B cell (primary cell): Measurements from ENCODE around the gene CYP4A11. TPM values are rescaled to one million over a fixed set of nuclear protein-coding genes. Genes with fewer than 3 reads are reported as not detected.

Experiments used
- ATAC-seq: fragments of 200-7000 bp; cut with Tn5 transposase; one replicate; pipeline ENCODE4 v1.10.0; 2021; ENCODE audit warnings: low read depth, mild to moderate bottlenecking, moderate number of reproducible peaks, moderate library complexity
- CTCF ChIA-PET: fragments of 350-600 bp; sonication (Branson Sonifier 250); formaldehyde crosslinking; loops from one replicate; lab custom pipeline; 2021; ENCODE audit warnings: antibody characterized with exemption, inconsistent platforms; lab: Charles Lee
- POLR2A ChIA-PET: fragments of 350-600 bp; sonication (Branson Sonifier 250); formaldehyde crosslinking; loops from one replicate; lab custom pipeline; 2021; ENCODE audit warnings: antibody characterized with exemption; lab: Charles Lee
- DNase-seq: peaks from one replicate; pipeline ENCODE4 v3.0.0; 2013
- H2AFZ ChIP-seq: 2 replicates; pipeline ENCODE4 v1.6.1; 2012; ENCODE audit warnings: mild to moderate bottlenecking, low read depth, low read length; ENCODE audit not compliant: insufficient read depth, poor library complexity, severe bottlenecking
- H3K27ac ChIP-seq, 2 donors: 1 replicate in 1 of 2; 2 replicates in 1 of 2; pipeline ENCODE4 v1.5.1; 2012 to 2013; ENCODE audit warnings: low read length in 2 of 2, mild to moderate bottlenecking in 2 of 2, moderate library complexity in 1 of 2
- H3K27me3 ChIP-seq, 4 experiments: fragments of 200-600 bp in 1 of 4; sonication (generic) in 1 of 4; replicated peaks in 1 of 4; 1 replicate in 2 of 4; 2 replicates in 2 of 4; pipeline versions ENCODE4 v1.6.1 to v1.7.0; 2013 to 2016; ENCODE audit warnings: low read length in 3 of 4, mild to moderate bottlenecking in 2 of 4, mixed read lengths in 1 of 4, moderate library complexity in 1 of 4; ENCODE audit not compliant: insufficient read depth in 4 of 4, control insufficient read depth in 3 of 4; ENCODE audit errors: control extremely low read depth in 1 of 4
- H3K36me3 ChIP-seq, 2 experiments: replicated peaks in 1 of 2; 1 replicate in 1 of 2; 2 replicates in 1 of 2; pipeline versions ENCODE4 v1.6.1 to v1.7.1; 2013; ENCODE audit warnings: low read length in 1 of 2; ENCODE audit not compliant: insufficient read depth in 2 of 2, control insufficient read depth in 1 of 2; ENCODE audit errors: control extremely low read depth in 1 of 2, extremely low read depth in 1 of 2
- H3K4me1 ChIP-seq, 2 donors: fragments of 200-600 bp in 1 of 2; sonication (generic) in 1 of 2; 1 replicate in 1 of 2; 2 replicates in 1 of 2; pipeline versions ENCODE4 v1.5.1 to v1.6.1; 2013 to 2017; ENCODE audit warnings: low read length in 2 of 2; ENCODE audit not compliant: control insufficient read depth in 2 of 2, insufficient read depth in 2 of 2
- H3K4me2 ChIP-seq: replicated peaks from 2 replicates; pipeline ENCODE3; 2012; ENCODE audit warnings: mild to moderate bottlenecking, low read depth, low read length; ENCODE audit not compliant: poor library complexity, severe bottlenecking
- H3K4me3 ChIP-seq, 5 experiments: fragments of 200-600 bp in 1 of 5; sonication (generic) in 1 of 5; 1 replicate in 3 of 5; 2 replicates in 2 of 5; pipeline versions ENCODE4 v1.5.1 to v1.7.0; 2011 to 2016; ENCODE audit warnings: low read length in 4 of 5, mild to moderate bottlenecking in 4 of 5, low read depth in 2 of 5, control low read depth in 1 of 5, moderate library complexity in 1 of 5; ENCODE audit not compliant: insufficient read depth in 1 of 5; ENCODE audit errors: control extremely low read depth in 1 of 5, extremely low read depth in 1 of 5
- H3K79me2 ChIP-seq: fragments of 200-600 bp; sonication (generic); one replicate; pipeline ENCODE4 v1.6.0; 2016; ENCODE audit warnings: low read length; ENCODE audit not compliant: control insufficient read depth, insufficient read depth
- H3K9ac ChIP-seq: fragments of 200-600 bp; sonication (generic); 2 replicates; pipeline ENCODE4 v1.6.1; 2017; ENCODE audit warnings: mild to moderate bottlenecking, low read length, moderate library complexity
- H3K9me3 ChIP-seq, 3 donors: one replicate each; pipeline versions ENCODE4 v1.6.1 to v1.7.1; 2013; ENCODE audit warnings: low read length in 2 of 3; ENCODE audit not compliant: control insufficient read depth in 2 of 3, insufficient read depth in 1 of 3; ENCODE audit errors: control extremely low read depth in 1 of 3
- H4K20me1 ChIP-seq: 2 replicates; pipeline ENCODE4 v1.6.0; 2012; ENCODE audit warnings: mild to moderate bottlenecking, low read length; ENCODE audit not compliant: insufficient read depth, control insufficient read depth, poor library complexity, severe bottlenecking
- H3K27ac Mint-ChIP-seq: one replicate; pipeline ENCODE4 v1.8.0; 2021; ENCODE audit warnings: mixed read lengths
- H3K27me3 Mint-ChIP-seq: one replicate; pipeline ENCODE4 v1.8.0; 2021; ENCODE audit warnings: mixed read lengths
- H3K4me1 Mint-ChIP-seq: one replicate; pipeline ENCODE4 v1.8.0; 2021; ENCODE audit warnings: mixed read lengths
- H3K4me3 Mint-ChIP-seq: one replicate; pipeline ENCODE4 v1.8.0; 2021; ENCODE audit warnings: mixed read lengths
- H3K9me3 Mint-ChIP-seq: one replicate; pipeline ENCODE4 v1.8.0; 2022; ENCODE audit warnings: mixed read lengths; ENCODE audit not compliant: insufficient read depth
- EZH2 ChIP-seq: IDR thresholded peaks from 2 replicates; pipeline ENCODE4 v1.6.1; 2012; ENCODE audit warnings: borderline replicate concordance, low read depth, mild to moderate bottlenecking, moderate library complexity, low read length; ENCODE audit not compliant: insufficient read depth, poor library complexity, severe bottlenecking
- WGBS: methylation state at CpG from one replicate; pipeline ENCODE4 v1.1.5; 2013; ENCODE audit warnings: missing lambda C conversion rate; ENCODE audit not compliant: insufficient coverage; 5-methylcytosine and 5-hydroxymethylcytosine counted together
- intact Hi-C: fragments of 100-400 bp; cut with micrococcal nuclease; formaldehyde crosslinking; loops from one replicate; pipeline ENCODE4 v1.10.0; 2022
- polyA plus RNA-seq: library from polyadenylated mRNA; depleted of rRNA; stranded (reverse); fragments of >200 nt; gene quantifications from 2 replicates; pipeline ENCODE4 v1.2.3, GENCODE V29; 2012
- total RNA-seq, 2 donors: library from RNA; stranded (reverse); fragments of 120-200 nt in 1 of 2; gene quantifications; 1 replicate in 1 of 2; 2 replicates in 1 of 2; pipeline versions ENCODE4 v1.2.3 to v1.2.4, GENCODE V29; 2013 to 2022
- TF ChIP-seq, protein P1 (sequence below): fragments of 200-600 bp; IDR thresholded peaks from one replicate; pipeline ENCODE4 v1.8.0; 2022; ENCODE audit warnings: antibody characterized with exemption, mild to moderate bottlenecking

Gene CYP4A11
- total and polyA plus RNA-seq, 2 donors (not counting 1 experiment from before 2014, with no cell fraction given), result not detected

DNA sequence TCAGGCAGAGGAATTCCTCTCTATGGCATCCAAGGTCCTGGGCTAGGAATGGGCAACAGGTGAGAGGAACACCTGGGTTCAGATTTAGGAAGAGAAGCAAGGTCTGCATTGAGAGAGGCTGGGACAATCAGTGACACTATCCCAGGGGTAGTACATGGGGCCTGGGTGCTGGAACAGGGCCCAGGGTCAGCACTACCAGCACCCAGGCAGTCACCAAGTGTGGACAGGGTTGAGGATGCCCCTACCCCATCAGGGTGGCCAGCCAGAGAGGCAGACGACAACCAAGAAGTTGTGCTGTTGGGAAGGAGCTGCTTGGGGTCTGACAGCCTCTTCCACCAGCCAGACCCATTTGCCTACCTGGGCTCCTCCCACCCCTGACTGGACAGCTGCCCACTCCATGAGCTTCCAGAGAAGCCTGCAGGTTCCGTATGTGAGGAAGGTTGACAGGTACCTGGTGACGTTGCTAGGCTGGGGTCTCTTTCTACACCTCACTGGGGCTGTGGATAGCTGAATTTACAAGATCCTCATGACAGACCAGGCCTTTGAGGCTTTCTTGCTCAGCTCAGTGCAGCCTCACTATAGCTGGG, 13.9 kb downstream of the CYP4A11 start:
- peaks cover 15% of the 10 kb centered on the region for H3K27me3 Mint-ChIP-seq
- Histone ChIP-seq H3K9ac (no peak overlapping the region), H3K27me3 (no peaks in the 10 kb centered on the region), H2AFZ (no peak overlapping the region), H3K4me1 (no peaks in the 10 kb centered on the region), H4K20me1 (no peaks in the 10 kb centered on the region), H3K4me2 (no peak overlapping the region), H3K4me3 (no peak overlapping the region), H3K9me3 (peaks cover 0 to 3% (median 0%) of the 10 kb centered on the region in 3 donors), H3K27ac (no peak overlapping the region), H3K36me3 (no peaks in the 10 kb centered on the region), H3K79me2 (no peaks in the 10 kb centered on the region)
- H3K9me3 Mint-ChIP-seq, result no peaks in the 10 kb centered on the region
- ChIA-PET CTCF (no interaction called here), POLR2A (no interaction called here)
- DNase-seq (no peak), ATAC-seq (no peak)
- 100% methylated on average over 3 of the region's 3 CpGs for WGBS
- intact Hi-C loops, result no loop called here
- H3K4me1 Mint-ChIP-seq, result no peaks in the 10 kb centered on the region
- H3K27ac Mint-ChIP-seq, result no peak overlapping the region
- H3K4me3 Mint-ChIP-seq, result no peak overlapping the region
- TF ChIP-seq EZH2, result no peak
- TF ChIP-seq, protein P1, sequence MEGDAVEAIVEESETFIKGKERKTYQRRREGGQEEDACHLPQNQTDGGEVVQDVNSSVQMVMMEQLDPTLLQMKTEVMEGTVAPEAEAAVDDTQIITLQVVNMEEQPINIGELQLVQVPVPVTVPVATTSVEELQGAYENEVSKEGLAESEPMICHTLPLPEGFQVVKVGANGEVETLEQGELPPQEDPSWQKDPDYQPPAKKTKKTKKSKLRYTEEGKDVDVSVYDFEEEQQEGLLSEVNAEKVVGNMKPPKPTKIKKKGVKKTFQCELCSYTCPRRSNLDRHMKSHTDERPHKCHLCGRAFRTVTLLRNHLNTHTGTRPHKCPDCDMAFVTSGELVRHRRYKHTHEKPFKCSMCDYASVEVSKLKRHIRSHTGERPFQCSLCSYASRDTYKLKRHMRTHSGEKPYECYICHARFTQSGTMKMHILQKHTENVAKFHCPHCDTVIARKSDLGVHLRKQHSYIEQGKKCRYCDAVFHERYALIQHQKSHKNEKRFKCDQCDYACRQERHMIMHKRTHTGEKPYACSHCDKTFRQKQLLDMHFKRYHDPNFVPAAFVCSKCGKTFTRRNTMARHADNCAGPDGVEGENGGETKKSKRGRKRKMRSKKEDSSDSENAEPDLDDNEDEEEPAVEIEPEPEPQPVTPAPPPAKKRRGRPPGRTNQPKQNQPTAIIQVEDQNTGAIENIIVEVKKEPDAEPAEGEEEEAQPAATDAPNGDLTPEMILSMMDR, result no peak

DNA sequence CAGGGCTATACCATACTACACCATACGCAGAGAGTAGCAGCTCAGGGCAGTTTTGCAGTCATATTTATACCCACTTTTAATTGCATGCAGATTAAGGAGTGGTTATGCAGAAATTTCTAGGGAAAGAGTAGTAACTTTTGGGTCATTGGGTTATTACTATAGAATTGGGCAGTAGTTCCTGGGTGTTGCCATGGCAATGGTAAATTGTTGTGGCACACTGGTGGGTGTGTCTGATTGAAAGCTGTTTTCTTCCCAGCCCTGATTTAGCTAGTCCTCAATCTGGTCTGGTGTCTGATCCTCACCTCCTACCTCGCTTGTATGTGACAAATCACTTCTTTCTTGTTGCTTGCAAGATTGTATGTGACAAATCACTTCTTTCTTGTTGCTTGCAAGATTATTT, 30.5 kb downstream of the CYP4A11 start:
- no peak overlapping the region for H3K27ac Mint-ChIP-seq
- H3K4me2 ChIP-seq, result no peak overlapping the region
- H3K79me2 ChIP-seq, result no peaks in the 10 kb centered on the region
- H3K36me3 ChIP-seq, result no peaks in the 10 kb centered on the region
- H3K27ac ChIP-seq, result no peak overlapping the region
- intact Hi-C loops, result no loop called here
- no peaks in the 10 kb centered on the region for H4K20me1 ChIP-seq
- ChIA-PET POLR2A (no interaction called here), CTCF (no interaction called here)
- H3K4me1 ChIP-seq, result no peaks in the 10 kb centered on the region
- no peak overlapping the region for H3K4me3 Mint-ChIP-seq
- no peak overlapping the region for H2AFZ ChIP-seq
- peaks cover 3% of the 10 kb centered on the region for H3K27me3 Mint-ChIP-seq
- no peaks in the 10 kb centered on the region for H3K4me1 Mint-ChIP-seq
- no CpG with 5 or more reads among the region's 2 CpGs for WGBS
- H3K9me3 Mint-ChIP-seq, result peaks cover 14% of the 10 kb centered on the region
- no peaks in the 10 kb centered on the region for H3K27me3 ChIP-seq
- no peak overlapping the region for H3K4me3 ChIP-seq
- TF ChIP-seq, protein P1, result no peak
- TF ChIP-seq EZH2, result no peak
- no peak overlapping the region for H3K9ac ChIP-seq
- peaks cover 0 to 3% (median 3%) of the 10 kb centered on the region in 3 donors for H3K9me3 ChIP-seq
- ATAC-seq (no peak), DNase-seq (no peak)
